IPS-15b (cell line): ENCODE measurements around the gene MAP2K1.
"Not testable (repeated sequence)": the region's sequence is repeated elsewhere in the genome, so short reads cannot be mapped to it uniquely, and the experiment has no call there.

Experiments
- H3K27me3 ChIP-seq: one replicate; pipeline ENCODE4 v1.6.1; 2013; ENCODE audit warnings: low read length; ENCODE audit not compliant: control insufficient read depth, insufficient read depth
- H3K36me3 ChIP-seq: one replicate; pipeline ENCODE4 v1.6.1; 2013; ENCODE audit warnings: low read length; ENCODE audit not compliant: control insufficient read depth, insufficient read depth
- H3K4me1 ChIP-seq: one replicate; pipeline ENCODE4 v1.6.1; 2013; ENCODE audit warnings: mild to moderate bottlenecking, low read length; ENCODE audit not compliant: control insufficient read depth, insufficient read depth
- H3K4me3 ChIP-seq: one replicate; pipeline ENCODE4 v1.5.1; 2013; ENCODE audit warnings: low read depth, low read length
- H3K9ac ChIP-seq: one replicate; pipeline ENCODE4 v1.6.1; 2013; ENCODE audit warnings: low read depth, mild to moderate bottlenecking, low read length
- H3K9me3 ChIP-seq: one replicate; pipeline ENCODE4 v1.6.1; 2013; ENCODE audit warnings: mild to moderate bottlenecking, low read length; ENCODE audit not compliant: control insufficient read depth, insufficient read depth

The MAP2K1 gene

DNA sequence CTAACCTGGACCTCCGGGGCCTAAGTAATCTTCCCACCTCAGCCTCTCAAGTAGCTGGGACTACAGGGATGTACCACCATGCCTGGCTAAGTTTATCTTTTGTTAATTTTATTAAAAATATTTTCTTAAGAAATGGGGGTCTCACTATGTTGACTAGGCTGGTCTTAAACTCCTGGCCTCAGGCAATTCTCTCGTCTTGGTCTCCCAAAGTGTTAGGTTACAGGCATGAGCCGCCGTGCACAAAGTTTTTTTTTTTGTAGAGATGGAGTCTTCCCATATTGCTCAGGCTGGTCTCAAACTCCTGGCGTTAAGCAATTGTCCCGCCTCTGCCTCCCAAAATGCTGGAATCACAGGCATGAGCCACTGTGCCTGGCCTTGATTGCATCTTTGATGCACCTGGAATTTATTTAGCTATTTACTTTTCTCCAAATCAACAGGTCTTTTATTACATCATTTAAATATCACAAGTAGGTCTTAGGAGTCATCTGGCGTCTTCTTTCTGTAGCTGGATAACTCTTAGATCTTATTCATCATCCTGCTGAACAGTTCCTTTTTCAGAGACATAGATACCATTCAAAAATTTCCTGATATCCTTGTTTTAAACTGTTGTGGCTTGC is 7.8 kb upstream of the MAP2K1 start:
- no peak overlapping the region for H3K9ac ChIP-seq
- H3K9me3 ChIP-seq = no peaks in the 10 kb centered on the region
- H3K36me3 ChIP-seq = no peaks in the 10 kb centered on the region
- H3K27me3 ChIP-seq = no peaks in the 10 kb centered on the region
- no peak overlapping the region for H3K4me3 ChIP-seq
- H3K4me1 ChIP-seq = no peaks in the 10 kb centered on the region

GRCh38 chr15:66381376-66381775 is 5.3 kb upstream of the MAP2K1 start:
- H3K9ac ChIP-seq, H3K27me3 ChIP-seq: not testable (repeated sequence)

GRCh38 chr15:66387163-66388042 is 691 bp downstream of the MAP2K1 start:
- Histone ChIP-seq H3K9me3 (no peaks in the 10 kb centered on the region), H3K4me3 (peak overlapping the region; percentile 81), H3K9ac (peak overlapping the region; percentile 80), H3K27me3 (no peaks in the 10 kb centered on the region), H3K4me1 (no peaks in the 10 kb centered on the region), H3K36me3 (no peaks in the 10 kb centered on the region)

More at GRCh38 chr15:66381376-66381775, 5.3 kb upstream of the MAP2K1 start:
- H3K9me3 ChIP-seq, H3K4me3 ChIP-seq, H3K4me1 ChIP-seq, H3K36me3 ChIP-seq: not testable (repeated sequence)

- peak overlapping the region; percentile 81 for H3K4me3 ChIP-seq
- no peaks in the 10 kb centered on the region for H3K4me1 ChIP-seq
- no peaks in the 10 kb centered on the region for H3K36me3 ChIP-seq
- H3K9ac ChIP-seq = peak overlapping the region; percentile 80
- H3K9me3 ChIP-seq = no peaks in the 10 kb centered on the region
- H3K27me3 ChIP-seq = no peaks in the 10 kb centered on the region
Observed at GRCh38 chr15:66388043-66388363, 1.3 kb downstream of the MAP2K1 start.

GRCh38 chr15:66388576-66388975 is 1.9 kb downstream of the MAP2K1 start:
- no peak overlapping the region for H3K9ac ChIP-seq
- H3K36me3 ChIP-seq = no peaks in the 10 kb centered on the region
- no peaks in the 10 kb centered on the region for H3K4me1 ChIP-seq
- peak overlapping the region; percentile 81 for H3K4me3 ChIP-seq
- no peaks in the 10 kb centered on the region for H3K27me3 ChIP-seq
- H3K9me3 ChIP-seq = no peaks in the 10 kb centered on the region

GRCh38 chr15:66389098-66389858 is 2.6 kb downstream of the MAP2K1 start:
- no peak overlapping the region for H3K4me3 ChIP-seq

DNA sequence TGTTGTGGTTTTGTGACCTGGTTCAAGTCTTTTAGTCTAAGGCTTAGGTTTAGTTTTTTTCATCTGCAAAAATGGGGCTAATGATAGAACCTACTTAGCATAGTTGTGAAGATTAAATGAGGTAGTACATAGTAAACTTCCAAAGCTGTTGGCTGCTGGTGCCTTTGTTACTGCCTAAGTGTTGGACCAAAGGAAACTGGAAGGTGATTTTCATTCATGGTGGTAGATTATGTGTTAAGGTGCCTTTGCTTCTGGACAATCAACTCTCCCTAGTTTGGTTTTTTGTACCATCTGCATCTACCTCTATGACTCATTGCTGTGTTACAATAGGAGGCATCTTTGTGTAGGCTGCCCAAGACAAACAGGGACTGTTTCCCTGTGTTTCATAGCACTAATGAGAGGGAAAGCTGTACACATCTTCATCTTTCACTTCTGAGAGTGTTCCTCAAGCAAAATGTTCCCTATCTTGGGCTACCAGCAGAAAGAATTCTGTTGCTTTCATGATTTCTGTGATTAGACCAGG is 3.2 kb downstream of the MAP2K1 start:
- H3K4me3 ChIP-seq = no peak overlapping the region

More at GRCh38 chr15:66389098-66389858, 2.6 kb downstream of the MAP2K1 start:
- Histone ChIP-seq H3K27me3 (no peaks in the 10 kb centered on the region), H3K36me3 (no peaks in the 10 kb centered on the region), H3K4me1 (no peaks in the 10 kb centered on the region), H3K9ac (no peak overlapping the region), H3K9me3 (no peaks in the 10 kb centered on the region)

DNA sequence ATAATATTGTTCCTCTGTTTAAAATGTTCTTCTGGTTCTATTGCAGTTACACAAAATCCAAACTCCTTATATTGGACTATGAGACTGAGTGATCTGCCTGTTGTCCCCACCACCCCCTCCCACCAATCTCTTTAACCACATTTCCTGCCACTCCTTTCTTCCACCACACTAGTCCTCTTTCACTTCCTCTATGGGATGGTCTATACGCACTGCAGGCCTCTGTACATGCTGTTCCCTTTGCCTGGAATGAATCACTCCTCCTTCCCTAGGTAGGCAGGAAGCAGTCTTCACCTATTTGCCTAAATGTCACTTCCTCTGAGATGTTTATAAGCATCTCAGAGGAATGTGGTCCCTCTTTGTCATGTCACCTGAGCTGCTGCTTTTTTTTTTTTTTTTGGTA is 4.0 kb downstream of the MAP2K1 start:
- Histone ChIP-seq H3K9me3 (no peaks in the 10 kb centered on the region), H3K36me3 (no peaks in the 10 kb centered on the region), H3K9ac (no peak overlapping the region), H3K27me3 (no peaks in the 10 kb centered on the region), H3K4me1 (no peaks in the 10 kb centered on the region), H3K4me3 (no peak overlapping the region)

More for the DNA sequence above, 3.2 kb downstream of the MAP2K1 start:
- Histone ChIP-seq H3K36me3 (no peaks in the 10 kb centered on the region), H3K4me1 (no peaks in the 10 kb centered on the region), H3K27me3 (no peaks in the 10 kb centered on the region), H3K9ac (no peak overlapping the region), H3K9me3 (no peaks in the 10 kb centered on the region)

DNA sequence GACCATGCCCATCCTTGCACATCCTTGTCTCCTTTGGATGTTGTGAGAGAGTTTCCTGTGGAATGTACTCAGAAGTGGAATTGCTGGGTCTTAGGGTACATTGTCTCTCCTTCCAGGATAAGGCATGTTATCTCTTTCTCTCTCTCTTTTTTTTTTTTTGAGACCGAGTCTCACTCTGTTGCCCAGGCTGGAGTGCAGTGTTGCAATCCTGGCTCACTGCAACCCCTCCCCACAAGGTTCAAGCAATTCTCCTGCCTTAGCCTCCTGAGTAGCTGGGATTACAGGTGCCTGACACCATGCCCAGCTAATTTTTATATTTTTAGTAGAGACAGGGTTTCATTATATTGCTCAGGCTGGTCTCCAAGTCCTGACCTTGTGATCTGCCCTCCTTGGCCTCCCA is 6.3 kb downstream of the MAP2K1 start:
- H3K4me3 ChIP-seq, H3K36me3 ChIP-seq, H3K27me3 ChIP-seq, H3K9ac ChIP-seq, H3K9me3 ChIP-seq, H3K4me1 ChIP-seq: not testable (repeated sequence)

- H3K9me3 ChIP-seq = no peaks in the 10 kb centered on the region
- no peaks in the 10 kb centered on the region for H3K27me3 ChIP-seq
- H3K9ac ChIP-seq = no peak overlapping the region
- no peaks in the 10 kb centered on the region for H3K36me3 ChIP-seq
- H3K4me1 ChIP-seq = no peaks in the 10 kb centered on the region
- H3K4me3 ChIP-seq = no peak overlapping the region
Observed at GRCh38 chr15:66394472-66394871, 7.8 kb downstream of the MAP2K1 start.

DNA sequence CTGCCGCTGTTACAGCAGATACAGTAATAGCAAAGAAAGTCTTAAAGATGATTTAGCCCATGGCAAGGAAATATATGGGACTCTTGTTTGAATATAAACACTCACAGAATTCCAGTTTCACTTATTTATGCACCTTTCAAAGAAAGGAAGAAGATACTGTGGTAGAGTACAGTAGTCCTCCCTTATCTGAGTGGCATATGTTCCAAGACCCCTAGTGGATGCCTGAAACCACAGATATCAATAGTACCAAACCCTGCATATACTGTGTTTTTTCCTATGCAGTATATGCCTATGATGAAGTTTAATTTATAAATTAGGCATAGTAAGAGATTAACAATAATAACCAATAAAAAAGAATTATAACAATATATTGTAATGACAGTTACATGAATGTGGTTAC is 8.2 kb downstream of the MAP2K1 start:
- Histone ChIP-seq H3K27me3 (no peaks in the 10 kb centered on the region), H3K36me3 (no peaks in the 10 kb centered on the region), H3K9ac (no peak overlapping the region), H3K4me1 (no peaks in the 10 kb centered on the region), H3K4me3 (no peak overlapping the region), H3K9me3 (no peaks in the 10 kb centered on the region)
